Measurements from ENCODE around the gene TFCP2L1. TPM values are rescaled to one million over a fixed set of nuclear protein-coding genes. Genes with fewer than 3 reads are reported as not detected.

TFCP2L1 gene
- total RNA-seq, 1 donor from 2014 or later = 12.3 TPM

GRCh38 chr2:121255358-121255757, 29.6 kb downstream of the TFCP2L1 start:
- TF ChIP-seq CTCF (conservative IDR thresholded peaks at IDR 0.05; ENCODE audit: low read depth, low read length) = no peak
- H3K4me3 ChIP-seq (ENCODE audit: low read depth, low read length) = no peak overlapping the region
- no peak for DNase-seq (ENCODE audit: low read depth)

DNA sequence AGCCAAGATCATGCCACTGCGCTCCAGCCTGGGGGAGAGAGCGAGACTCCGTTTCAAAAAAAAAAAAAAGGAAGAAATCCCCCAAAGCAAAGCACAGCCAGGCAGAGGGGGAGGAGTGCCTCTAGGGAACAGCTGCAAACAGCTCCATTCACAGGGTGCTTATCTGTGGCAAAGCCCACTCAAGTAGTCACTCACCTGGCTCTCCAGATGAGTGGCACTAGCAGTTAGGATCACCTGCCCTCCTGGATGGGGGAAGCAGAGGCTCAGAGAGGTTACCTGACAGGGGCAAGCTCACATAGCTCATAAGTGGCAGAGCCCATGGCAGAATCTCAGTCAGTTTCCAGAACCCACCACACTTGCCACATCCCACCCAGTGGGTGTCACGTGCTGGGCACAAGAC, 30.3 kb downstream of the TFCP2L1 start:
- no peak for TF ChIP-seq CTCF (conservative IDR thresholded peaks at IDR 0.05; ENCODE audit: low read depth, low read length)
- H3K4me3 ChIP-seq (ENCODE audit: low read depth, low read length) = no peak overlapping the region
- DNase-seq (ENCODE audit: low read depth) = no peak

- no peak for TF ChIP-seq CTCF (conservative IDR thresholded peaks at IDR 0.05; ENCODE audit: low read depth, low read length)
- no peak for DNase-seq (ENCODE audit: low read depth)
- no peak overlapping the region for H3K4me3 ChIP-seq (ENCODE audit: low read depth, low read length)
Measured at GRCh38 chr2:121253674-121254240, 31.2 kb downstream of the TFCP2L1 start.

- no peak overlapping the region for H3K4me3 ChIP-seq (ENCODE audit: low read depth, low read length)
- no peak for TF ChIP-seq CTCF (conservative IDR thresholded peaks at IDR 0.05; ENCODE audit: low read depth, low read length)
Measured at GRCh38 chr2:121253021-121253673, 31.9 kb downstream of the TFCP2L1 start.

DNA sequence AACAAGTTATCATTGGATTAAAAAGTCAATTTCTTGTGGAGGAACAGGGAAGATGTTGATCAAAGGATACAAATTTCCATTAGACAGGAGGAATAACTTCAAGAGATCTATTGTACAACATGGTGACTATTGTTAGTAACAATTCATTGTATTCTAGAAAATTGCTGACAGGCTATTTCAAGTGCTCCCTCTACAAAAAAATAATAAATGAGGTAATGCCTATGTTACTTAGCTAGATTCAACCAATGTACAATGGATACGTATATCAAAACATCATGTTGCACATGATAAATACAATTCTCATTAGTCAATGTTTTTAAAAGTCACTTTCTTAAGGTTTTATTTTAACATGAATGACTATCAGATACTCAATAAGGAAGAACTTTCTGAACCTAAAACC, 33.5 kb downstream of the TFCP2L1 start:
- no peak for DNase-seq (ENCODE audit: low read depth)
- no peak overlapping the region for H3K4me3 ChIP-seq (ENCODE audit: low read depth, low read length)
- TF ChIP-seq CTCF (conservative IDR thresholded peaks at IDR 0.05; ENCODE audit: low read depth, low read length) = no peak

More at GRCh38 chr2:121253021-121253673, 31.9 kb downstream of the TFCP2L1 start:
- no peak for DNase-seq (ENCODE audit: low read depth)

GRCh38 chr2:121248766-121249343, 36.1 kb downstream of the TFCP2L1 start:
- TF ChIP-seq CTCF (conservative IDR thresholded peaks at IDR 0.05; ENCODE audit: low read depth, low read length) = no peak

More at GRCh38 chr2:121248766-121249343, 36.1 kb downstream of the TFCP2L1 start:
- DNase-seq (ENCODE audit: low read depth) = no peak
- no peak overlapping the region for H3K4me3 ChIP-seq (ENCODE audit: low read depth, low read length)
